Activated CD4-positive, CD25-positive, alpha-beta regulatory T cell treated with anti-CD3 and anti-CD28 coated beads, Interleukin-2, amount 50 U/mL, for 24 hours (primary cell): ENCODE data around the gene TRAPPC1.
"Not testable (repeated sequence)": the region's sequence is repeated elsewhere in the genome, so short reads cannot be mapped to it uniquely, and the experiment has no call there.

Experiments used
- ATAC-seq, 2 donors: fragments of 150-1000 bp; cut with Tn5 transposase; one replicate each; pipeline ENCODE4 v1.10.0; 2021; ENCODE audit warnings: mild to moderate bottlenecking in 1 of 2, moderate library complexity in 1 of 2

TRAPPC1 gene, protein sequence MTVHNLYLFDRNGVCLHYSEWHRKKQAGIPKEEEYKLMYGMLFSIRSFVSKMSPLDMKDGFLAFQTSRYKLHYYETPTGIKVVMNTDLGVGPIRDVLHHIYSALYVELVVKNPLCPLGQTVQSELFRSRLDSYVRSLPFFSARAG

DNA sequence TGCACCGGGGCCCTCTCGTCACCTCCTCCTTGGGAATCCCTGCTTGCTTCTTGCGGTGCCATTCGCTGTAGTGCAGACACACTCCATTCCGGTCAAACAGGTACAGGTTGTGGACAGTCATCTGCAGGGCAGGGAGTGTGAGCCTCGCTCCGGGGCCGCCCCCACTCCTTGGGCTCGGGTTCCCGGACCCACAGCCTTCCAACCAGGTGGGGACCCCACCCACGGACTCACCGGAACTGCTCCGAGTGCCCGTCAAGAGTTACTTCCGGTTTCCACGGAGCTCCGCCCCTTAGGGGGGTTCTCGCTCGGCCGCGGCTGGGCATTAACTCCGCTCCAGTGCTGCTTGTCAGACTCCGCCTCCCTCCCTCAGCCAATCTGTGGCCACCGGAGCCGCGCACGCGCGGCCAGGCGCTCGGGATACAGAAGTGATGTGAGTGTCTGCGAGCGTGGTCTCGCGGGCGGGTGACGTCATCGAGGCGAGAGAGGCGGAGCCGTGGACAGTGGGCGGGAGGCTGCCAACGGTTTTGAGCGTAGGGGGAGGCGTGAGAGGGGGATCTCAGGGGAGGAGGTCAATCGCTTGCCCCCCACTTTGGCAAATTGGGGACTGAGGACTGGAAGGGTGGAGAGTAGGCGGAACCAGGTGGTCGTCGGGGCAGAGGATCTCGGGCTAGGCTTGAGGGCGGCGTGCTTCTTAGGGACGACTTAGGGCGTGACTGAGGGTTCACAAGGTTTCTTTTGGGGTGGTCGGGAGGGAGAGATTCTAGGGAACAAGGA, at the start of gene TRAPPC1, which contains the start of gene CNTROB:
TRAPPC1 (minus strand) TSS at position 238 of the 774 bp plus-strand sequence; CDS start at position 121, 117 bp downstream.
CNTROB (plus strand) TSS at position 498 of the 774 bp plus-strand sequence. CDS start 874 bp downstream, outside the sequence.
- peak; percentile 98 to 99 for ATAC-seq

DNA sequence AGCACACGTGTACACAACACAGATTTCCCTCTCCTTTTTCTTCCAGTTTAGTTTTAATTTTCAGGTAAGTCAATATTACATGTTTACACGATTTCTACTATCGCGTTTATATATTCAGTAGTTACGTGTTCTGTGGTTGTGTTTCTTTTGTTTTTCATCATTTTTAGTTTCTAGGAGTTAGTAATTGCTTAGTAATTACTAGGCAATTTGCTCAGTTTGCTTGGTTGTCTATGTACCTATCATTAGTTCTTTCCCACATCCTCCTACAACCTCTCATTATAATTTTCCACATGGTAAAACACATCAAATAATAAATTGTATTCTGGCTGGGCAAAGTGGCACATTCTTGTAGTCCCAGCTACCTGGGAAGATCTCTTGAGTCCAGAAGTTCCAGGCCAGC, 46.1 kb upstream of the TRAPPC1 start:
- ATAC-seq, result peak in 1 of 2 donors; percentile 60

DNA sequence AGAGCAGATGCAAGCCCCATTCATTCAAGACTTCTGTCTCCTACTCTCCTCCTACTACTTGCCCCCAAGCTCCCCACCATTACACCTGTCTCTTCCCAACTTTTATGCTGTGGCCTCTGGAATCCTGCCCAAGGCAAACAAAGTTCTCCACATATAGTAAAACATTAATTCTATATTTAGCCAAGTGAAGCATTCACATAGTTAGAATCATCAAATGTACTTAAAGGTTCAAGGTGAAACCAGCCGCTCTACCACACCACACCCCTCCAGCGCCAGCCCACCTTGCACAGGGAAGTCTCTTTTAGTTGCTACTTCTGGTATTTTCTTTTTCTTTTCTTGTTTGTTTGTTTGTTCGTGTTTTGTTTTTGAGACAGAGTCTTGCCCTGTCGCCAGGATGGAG, 45.3 kb upstream of the TRAPPC1 start:
- ATAC-seq, result no peak

DNA sequence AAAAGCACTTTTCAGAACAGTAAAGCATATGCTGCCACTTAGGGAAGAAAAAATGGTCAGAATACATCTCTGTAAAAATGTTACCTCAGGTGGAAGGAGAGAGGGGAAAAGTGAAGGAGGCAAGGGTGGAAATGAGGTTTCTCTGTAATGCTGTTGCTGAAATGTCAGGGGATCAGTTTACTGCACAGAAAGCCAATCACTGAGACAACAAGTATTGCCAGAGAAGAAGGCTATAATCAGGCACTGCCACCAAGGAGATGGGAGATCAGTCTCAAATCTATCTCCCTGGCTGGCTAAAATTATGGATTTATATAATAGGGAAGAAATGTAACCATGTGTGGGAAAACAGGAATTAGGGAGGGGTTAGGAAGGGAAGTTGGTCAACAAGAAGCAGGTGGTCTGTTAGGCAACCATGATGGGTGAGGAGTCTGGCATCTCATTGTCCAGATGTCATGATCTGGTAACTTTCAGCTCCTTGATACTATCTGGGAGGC, 42.9 kb upstream of the TRAPPC1 start:
- ATAC-seq, result no peak

DNA sequence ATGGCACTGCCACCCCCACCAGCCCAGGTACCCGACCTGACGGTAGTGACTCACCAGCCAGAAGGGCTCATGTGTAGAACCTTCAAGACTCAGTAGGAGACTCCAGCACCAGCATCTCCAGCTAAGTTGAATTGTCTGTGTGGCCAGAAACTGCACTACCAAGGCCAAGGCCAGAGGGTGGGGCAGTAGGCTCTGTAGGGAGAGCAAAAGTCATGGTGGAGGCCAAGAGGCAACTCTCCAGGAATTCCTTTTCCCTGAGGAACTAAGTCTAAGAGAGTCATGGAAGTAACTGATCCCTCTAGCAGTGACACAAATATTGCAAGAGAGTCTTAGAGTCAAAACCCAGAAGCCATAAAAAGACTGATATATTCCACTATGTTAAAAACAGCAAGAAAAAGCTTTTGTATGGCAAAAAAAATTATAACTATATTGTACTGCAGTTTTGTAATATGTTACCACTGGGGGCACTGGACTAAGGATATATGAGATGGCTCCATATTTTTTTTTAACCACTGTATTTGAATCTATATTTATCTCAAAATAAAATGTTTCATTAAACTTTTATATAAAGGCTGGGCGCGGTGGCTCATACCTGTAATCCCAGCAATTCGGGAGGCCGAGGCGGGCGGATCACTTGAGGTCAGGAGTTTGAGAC, 40.5 kb upstream of the TRAPPC1 start:
- no peak for ATAC-seq

DNA sequence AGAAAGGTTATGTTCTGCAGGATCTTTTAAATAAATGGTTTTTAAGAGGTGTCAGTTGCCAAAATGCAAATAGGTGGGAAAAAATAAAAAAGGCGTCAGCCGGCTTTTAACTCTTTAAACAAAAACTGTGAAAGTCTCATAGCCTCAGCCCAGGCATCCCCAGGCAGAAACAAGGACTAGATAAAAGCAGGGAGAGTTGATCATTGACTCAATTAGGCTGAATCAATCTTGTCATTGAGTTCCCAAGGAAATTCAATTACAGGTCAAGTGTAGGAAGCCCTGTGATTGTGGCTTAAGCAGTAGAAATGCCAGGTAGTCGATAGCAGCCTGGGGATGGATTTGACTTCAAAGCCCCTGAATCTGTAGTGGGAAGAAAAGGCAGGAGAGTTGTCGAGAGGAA, 39.9 kb upstream of the TRAPPC1 start:
- ATAC-seq, result no peak

DNA sequence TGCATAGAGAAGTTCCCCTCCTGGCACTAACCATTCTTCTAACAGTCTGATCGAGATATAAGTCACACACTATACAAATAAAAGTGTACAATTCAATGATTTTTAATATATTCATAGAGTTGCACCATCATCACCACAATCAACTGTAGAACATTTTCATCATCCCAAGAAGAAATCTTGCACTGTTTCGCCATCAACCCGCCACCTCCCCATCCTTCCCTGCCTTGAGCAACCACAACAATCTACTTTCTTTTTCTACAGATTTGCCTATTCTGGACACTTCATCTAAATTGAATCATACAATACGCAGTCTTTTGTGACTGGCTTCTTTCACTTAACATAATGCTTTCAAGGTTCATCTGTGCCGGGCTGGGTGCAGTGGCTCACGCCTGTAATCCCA, 37.7 kb upstream of the TRAPPC1 start:
- ATAC-seq, result no peak

DNA sequence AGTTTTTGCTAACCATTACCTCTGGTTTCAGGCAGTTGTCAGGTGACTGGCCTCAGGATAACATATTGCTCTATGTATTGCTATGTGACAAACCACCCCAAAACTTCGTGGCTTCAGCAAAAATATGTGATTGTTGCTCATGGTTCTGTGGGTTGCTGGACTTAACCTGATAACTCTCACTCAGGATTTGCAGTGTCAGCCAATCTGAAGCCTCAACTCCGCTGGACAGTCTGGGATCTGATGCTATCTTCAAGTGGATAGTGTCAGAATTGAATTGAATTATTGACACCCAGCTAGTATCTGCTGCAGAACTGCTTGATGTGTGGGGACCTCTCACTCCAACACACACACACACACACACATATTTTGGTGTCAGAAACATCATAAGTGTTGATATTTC, 36.0 kb upstream of the TRAPPC1 start:
- no peak for ATAC-seq

DNA sequence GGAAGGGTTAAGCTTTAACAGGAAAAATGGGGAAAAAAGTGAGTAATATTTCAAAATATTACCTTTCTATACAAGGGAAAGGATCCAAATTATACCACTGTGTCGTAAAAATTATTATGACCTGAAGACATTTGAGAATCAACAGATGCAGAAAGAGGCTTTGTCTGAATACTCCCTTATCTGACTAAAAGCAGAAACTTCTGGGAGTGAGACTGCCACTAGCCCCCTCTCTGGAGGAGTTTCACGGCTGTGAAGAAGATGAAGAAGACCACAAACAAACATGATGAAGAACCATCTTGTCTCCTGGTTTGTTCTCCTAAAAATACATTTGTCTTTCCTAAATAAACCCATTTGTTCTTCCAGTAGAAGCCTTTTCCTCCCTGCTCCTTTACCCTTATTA, 29.7 kb upstream of the TRAPPC1 start:
- ATAC-seq, result no peak

DNA sequence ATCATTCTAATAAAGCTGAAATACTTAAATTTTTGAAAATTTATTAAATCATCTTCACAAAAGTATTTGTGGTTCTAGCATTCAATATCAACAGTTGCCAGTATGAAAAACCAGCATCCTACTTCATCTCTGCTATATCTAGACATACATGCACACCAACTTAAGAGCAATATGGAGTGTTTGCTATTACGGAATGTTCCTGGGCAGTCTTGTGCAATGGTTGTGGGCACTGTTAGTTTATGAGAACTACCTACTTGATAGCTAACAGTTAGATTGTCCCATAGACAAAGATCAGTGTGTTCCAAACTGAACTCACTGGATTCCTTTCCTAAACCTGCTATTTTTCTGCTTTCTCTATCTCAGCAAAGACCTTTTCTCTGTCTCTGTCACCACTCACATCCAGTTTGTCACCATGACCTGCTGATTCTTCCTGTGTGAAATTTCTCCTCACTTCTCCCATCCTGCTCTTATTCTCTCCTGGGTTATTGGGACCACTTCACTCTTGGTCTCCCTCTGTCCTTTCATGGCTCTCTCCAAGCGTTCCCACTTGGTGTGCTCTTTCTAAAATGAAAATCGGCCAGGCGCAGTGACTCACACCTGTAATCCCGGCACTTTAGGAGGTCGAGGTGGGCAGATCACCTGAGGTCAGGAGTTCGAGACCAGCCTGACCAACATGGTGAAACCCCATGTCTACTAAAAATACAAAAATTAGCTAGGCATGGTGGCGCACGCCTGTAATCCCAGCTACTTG, 27.9 kb upstream of the TRAPPC1 start:
- no peak for ATAC-seq

DNA sequence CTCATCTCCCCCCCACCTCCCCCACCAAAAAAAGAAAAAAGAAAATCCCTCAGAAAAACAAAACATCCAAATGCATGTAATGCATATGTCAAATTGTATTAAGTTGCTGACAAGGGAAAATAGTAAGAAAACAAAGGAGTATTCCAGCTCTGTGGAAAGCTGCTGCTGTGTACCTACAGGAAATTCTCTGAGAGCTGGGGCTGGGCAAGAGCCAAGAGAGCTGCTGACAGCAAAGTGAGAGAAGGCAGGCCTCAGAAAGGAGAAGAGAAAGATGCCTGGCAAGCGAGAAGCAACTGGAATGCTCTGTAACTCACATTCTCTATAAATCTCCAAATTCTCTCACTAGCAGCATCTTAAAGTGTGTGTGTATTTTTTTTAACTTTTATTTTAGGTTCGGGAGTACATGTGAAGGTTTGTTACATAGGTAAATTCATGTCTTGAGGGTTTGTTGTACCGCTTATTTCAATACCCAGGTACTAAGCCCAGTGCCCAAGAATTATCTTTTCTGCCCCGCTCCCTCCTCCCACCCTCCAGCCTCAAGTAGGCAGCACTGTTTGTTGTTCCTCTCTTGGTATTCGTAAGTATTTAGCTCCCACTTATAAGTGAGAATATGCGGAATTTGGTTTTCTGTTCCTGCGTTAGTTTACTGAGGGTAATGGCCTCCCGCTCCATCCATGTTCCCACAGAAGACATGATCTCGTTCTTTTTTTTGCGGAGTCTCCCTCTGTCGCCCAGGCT, 24.7 kb upstream of the TRAPPC1 start:
- no peak for ATAC-seq

DNA sequence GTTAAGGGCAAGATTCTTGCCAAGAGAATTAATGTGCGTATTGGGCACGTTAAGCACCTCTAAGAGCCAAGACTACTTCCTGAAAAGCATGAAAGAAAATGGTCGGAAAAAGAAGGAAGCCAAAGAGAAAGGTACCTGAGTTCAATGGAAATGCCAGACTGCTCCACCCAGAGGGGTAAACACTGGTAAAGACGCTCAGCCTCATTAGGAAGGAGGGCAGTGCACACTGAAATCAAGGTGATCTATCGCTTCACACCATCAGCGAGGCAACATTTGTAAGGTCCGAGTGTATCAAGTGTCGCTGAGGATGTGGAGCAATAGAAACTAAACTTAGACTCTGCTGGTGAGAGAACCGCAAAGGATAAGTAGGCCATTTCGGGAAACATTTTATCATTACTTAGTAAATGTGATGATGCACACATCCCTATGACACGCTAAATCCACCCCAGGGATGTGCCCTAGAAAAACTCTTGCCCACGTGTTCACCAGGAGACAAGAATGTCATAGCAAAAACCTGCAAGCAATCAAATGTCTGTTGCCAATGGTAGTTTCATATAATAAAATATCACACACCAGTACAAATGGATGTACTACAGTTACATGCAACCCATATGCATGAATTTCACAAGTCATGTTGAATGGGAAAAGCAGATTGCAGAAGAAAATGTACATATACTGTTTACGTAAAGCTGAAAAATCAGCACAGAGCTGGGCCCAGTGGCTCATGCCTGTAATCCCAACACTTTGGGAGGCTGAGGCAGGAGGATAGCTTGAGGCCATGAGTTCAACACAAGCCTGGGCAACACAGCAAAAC, 23.9 kb upstream of the TRAPPC1 start:
- ATAC-seq, result no peak

DNA sequence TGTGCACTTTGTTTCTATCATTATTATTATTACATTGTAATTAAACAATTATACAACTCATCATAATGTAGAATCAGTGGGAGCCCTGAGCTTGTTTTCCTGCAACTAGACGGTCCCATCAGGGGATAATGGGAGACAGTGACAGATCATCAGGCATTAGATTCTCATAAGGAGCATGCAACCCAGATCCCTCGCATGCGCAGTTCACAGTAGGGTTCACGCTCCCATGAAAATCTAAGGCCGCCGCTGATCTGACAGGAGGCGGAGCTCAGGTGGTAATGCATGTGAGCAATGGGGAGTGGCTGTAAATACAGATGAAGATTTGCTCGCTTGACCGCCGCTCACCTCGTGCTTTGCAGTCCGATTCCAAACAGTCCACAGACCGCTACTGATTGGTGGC, 21.5 kb upstream of the TRAPPC1 start:
- ATAC-seq, result not testable (repeated sequence)

DNA sequence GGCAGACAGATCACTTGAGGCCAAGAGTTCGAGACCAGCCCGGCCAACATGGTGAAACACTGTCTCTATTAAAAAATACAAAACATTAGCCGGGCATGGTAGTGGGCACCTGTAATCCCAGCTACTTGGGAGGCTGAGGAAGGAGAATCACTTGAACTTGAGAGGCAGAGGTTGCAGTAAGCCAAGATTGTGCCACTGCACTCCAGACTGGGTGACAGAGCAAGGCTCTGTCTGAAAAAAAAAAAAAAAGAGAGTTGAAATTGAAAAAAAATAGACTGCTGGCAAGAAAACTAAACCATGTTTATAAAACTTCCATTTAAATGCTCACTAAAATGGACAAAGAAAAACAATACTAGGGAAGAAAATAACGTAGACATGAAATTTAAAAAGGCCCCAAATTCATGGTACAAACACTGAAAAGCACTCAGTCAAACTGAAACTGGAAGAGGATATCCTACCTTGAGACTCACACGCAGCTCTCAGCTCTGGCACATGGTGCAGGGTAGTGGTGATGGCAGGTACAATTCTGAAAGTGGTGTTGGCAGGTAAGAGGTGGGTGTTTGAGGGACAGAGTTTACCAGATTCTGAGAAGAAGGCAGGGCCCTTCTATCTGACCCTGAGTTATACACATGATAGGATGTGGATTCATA, 19.5 kb upstream of the TRAPPC1 start:
- ATAC-seq, result peak; percentile 99

DNA sequence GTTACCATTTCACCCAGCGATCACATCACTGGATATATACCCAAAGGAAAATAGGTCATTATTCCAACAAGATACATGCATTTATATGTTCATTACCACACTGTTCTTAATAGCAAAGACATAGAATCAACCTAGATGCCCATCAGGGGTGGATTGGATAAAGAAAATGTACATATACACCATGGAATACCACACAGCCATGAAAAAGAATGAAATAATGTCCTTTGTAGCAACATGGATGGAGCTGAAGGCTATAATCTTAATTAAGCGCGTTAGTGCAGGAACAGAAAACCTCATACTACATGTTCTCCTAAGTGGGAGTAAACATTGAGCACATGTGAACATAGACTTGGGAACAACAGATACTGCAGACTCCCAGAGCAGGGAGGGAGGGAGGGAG, 18.8 kb upstream of the TRAPPC1 start:
- no peak for ATAC-seq

DNA sequence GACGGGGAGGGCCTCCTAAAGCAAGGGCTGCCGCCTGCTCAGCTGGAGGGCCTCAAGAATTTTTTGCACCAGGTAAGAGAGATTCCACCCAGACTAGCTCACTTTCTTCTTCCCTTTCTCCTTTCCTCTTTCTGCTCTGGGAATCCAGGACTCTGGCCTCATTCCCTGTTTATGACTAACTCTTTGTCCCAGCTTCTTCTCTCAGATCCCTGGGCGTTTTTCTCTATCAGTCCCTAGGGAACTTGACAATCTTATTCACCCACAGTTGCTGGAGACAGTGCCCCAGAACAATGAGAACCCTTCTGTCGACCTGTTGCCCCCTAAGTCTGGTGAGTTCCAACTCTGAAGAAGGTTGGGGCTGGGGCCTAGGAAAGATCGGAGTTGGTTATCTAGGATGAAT, 15.9 kb upstream of the TRAPPC1 start:
- ATAC-seq, result no peak

DNA sequence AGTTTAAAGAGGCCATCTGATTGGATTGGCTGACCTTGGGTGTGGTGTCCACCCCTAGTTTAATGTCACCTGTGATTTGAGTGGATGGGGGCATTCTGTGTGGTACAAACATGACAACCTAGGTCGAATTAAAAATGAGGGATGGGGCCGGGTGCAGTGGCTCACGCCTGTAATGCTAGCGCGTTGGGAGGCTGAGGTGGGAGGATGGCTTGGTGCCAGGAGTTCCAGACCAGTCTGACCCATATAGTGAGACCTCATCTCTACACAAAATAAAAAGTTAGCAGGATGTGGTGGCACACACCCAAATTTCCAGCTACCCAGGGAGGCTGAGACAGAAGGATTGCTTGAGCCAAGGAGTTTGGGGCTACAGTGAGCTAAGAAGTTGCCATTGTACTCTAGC, 14.7 kb upstream of the TRAPPC1 start:
- ATAC-seq, result no peak

DNA sequence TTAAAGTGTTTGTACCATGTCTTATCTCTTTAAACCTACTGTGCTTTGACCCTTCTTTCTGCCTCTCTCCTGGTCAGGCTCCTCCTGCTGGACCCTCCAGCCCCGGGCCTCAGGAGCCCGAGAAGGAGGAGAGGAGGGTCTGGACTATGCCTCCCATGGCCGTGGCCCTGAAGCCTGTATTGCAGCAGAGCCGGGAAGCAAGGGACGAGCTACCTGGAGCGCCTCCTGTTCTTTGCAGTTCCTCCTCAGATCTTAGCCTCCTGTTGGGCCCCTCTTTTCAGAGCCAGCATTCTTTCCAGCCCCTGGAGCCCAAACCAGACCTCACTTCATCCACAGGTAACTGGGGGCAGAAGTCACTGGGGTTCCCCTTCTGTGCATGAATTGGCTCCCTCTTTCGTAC, 13.9 kb upstream of the TRAPPC1 start:
- ATAC-seq, result no peak

DNA sequence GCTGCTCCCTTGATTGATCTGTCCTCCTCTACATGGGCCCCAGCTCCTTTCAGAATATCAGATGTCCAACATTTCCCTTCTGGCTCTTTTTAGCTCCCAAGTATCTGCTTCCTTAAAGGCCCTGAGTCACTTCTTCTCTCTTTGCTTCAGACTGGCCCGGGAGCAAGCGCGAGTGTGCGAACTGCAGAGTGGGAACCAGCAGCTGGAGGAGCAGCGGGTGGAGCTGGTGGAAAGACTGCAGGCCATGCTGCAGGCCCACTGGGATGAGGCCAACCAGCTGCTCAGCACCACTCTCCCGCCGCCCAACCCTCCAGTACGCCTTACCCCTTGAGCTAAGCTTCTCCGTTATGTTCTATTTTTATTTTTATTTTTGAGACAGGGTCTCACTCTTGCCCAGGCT, 12.6 kb upstream of the TRAPPC1 start:
- ATAC-seq, result no peak

DNA sequence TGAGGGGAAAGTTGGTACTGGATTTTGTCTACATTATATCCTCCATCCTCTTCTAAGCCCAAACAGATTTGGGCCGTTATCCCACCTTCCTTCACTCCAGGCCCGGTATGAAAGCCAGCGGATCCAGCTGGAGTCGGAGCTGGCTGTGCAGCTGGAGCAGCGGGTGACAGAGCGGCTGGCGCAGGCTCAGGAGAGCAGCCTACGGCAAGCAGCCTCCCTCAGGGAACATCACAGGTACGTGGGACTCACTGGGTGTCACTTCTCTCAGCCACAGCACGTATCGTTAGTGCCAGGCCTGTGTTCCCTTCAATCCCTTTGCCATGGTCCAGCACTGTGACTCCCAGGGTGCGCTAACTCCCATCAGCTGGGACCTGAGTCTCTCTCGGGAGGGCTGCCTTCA, 11.5 kb upstream of the TRAPPC1 start:
- ATAC-seq, result no peak

DNA sequence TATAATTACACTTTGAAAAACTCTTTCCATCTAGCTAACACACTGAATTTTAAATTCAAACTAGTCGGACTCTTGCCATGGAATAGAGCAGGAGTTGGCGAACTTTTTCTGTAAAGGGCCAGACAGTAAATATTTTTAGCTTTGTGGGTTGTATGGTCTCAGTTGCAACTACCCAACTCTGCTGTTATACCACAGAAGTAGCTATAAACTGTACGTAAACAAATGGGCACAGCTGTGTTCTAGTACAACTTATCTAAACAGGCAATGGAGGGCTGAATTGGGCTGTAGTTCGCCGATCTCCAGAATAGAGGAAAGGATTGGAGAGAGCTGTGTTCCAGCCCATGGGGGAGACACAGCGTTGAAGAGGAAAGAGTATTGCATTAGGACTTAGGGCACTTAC, 9.0 kb upstream of the TRAPPC1 start:
- no peak for ATAC-seq
